Stimulated activated CD4-positive, alpha-beta T cell treated with anti-CD3 and anti-CD28 coated beads, Interleukin-1b, Interleukin-23, amount 100 ng/mL, for 4 hours (primary cell): Measurements from ENCODE around the gene RAC3.

Source experiments
- DNase-seq, 2 donors: peaks; one replicate each; pipeline ENCODE4 v3.0.0-alpha.2; 2020; ENCODE audit warnings: low read depth in 2 of 2

Gene RAC3

GRCh38 chr17:82012640-82013295 lies 18.7 kb upstream of the RAC3 start:
- no peak for DNase-seq

GRCh38 chr17:82013341-82013740 lies 18.1 kb upstream of the RAC3 start:
- DNase-seq, result no peak

GRCh38 chr17:82013772-82014321 lies 17.6 kb upstream of the RAC3 start:
- DNase-seq, result no peak

- no peak for DNase-seq
These were observed 17.0 kb upstream of the RAC3 start for GRCh38 chr17:82014432-82014831.

GRCh38 chr17:82014971-82015310 lies 16.5 kb upstream of the RAC3 start:
- DNase-seq, result no peak

- no peak for DNase-seq
These were observed 16.0 kb upstream of the RAC3 start for GRCh38 chr17:82015311-82015971.

GRCh38 chr17:82016061-82016874 lies 15.2 kb upstream of the RAC3 start:
- no peak for DNase-seq

GRCh38 chr17:82016875-82017459 lies 14.5 kb upstream of the RAC3 start:
- no peak for DNase-seq

GRCh38 chr17:82017612-82018151 lies 13.8 kb upstream of the RAC3 start:
- no peak for DNase-seq

- DNase-seq, result no peak
These were observed 13.1 kb upstream of the RAC3 start for GRCh38 chr17:82018152-82018988.

GRCh38 chr17:82018989-82019689 lies 12.3 kb upstream of the RAC3 start:
- no peak for DNase-seq

- peak; percentile 45 to 69 for DNase-seq
These were observed 11.5 kb upstream of the RAC3 start for GRCh38 chr17:82019690-82020571.

- no peak for DNase-seq
These were observed 10.8 kb upstream of the RAC3 start for GRCh38 chr17:82020572-82021106.

GRCh38 chr17:82021107-82021899 lies 10.2 kb upstream of the RAC3 start:
- peak in 1 of 2 donors; percentile 35 for DNase-seq

- no peak for DNase-seq
These were observed 9.6 kb upstream of the RAC3 start for GRCh38 chr17:82021900-82022309.

GRCh38 chr17:82022310-82022980 lies 9.0 kb upstream of the RAC3 start, which contains the start of gene CENPX:
Gene CENPX, minus strand, starts transcription at chr17:82022878. Its CDS starts 17 bp downstream, at chr17:82022861.
- DNase-seq, result no peak

GRCh38 chr17:82022981-82023446 lies 8.5 kb upstream of the RAC3 start, which contains the start of gene LRRC45:
Gene LRRC45, plus strand, starts transcription at chr17:82023305. Its CDS starts 339 bp downstream, at chr17:82023644.
- peak; percentile 99 to 100 for DNase-seq
